GM23338 (cell line): ENCODE results near the gene CBX6. TPM values are rescaled to one million over a fixed set of nuclear protein-coding genes. Genes with fewer than 3 reads are reported as not detected.

Experiments
- ATAC-seq: fragments of 200-7000 bp; cut with Tn5 transposase; 3 replicates; pipeline ENCODE4 v1.9.1; 2020
- DNase-seq: peaks from one replicate; pipeline ENCODE4 v3.0.0-alpha.2; 2015; ENCODE audit warnings: low spot score
- H2AFZ ChIP-seq: fragments of 200-600 bp; sonication (generic); 2 replicates; pipeline ENCODE4 v1.8.0; 2016; ENCODE audit warnings: antibody characterized with exemption, mild to moderate bottlenecking, moderate library complexity
- H3F3A ChIP-seq: fragments of 200-600 bp; sonication (generic); replicated peaks from 2 replicates; pipeline ENCODE4 v1.8.0; 2017; ENCODE audit warnings: antibody characterized with exemption, mixed run types, low read depth
- H3K27ac ChIP-seq: fragments of 200-600 bp; sonication (generic); 2 replicates; pipeline ENCODE4 v1.6.1; 2016; ENCODE audit warnings: low read depth
- H3K27me3 ChIP-seq: fragments of 200-600 bp; sonication (generic); 2 replicates; pipeline ENCODE4 v1.8.0; 2016; ENCODE audit warnings: mild to moderate bottlenecking, mixed run types, moderate library complexity; ENCODE audit not compliant: insufficient read depth
- H3K36me3 ChIP-seq: fragments of 200-600 bp; sonication (generic); 2 replicates; pipeline ENCODE4 v1.8.0; 2016; ENCODE audit warnings: mild to moderate bottlenecking; ENCODE audit not compliant: insufficient read depth
- H3K4me1 ChIP-seq: fragments of 200-600 bp; sonication (generic); 2 replicates; pipeline ENCODE4 v1.8.0; 2016; ENCODE audit warnings: mild to moderate bottlenecking, moderate library complexity; ENCODE audit not compliant: insufficient read depth
- H3K4me2 ChIP-seq: fragments of 200-600 bp; sonication (generic); 2 replicates; pipeline ENCODE4 v1.7.1; 2017; ENCODE audit warnings: mixed run types
- H3K4me3 ChIP-seq: fragments of 200-600 bp; sonication (generic); 2 replicates; pipeline ENCODE4 v1.6.1; 2016; ENCODE audit warnings: mixed run types
- H3K79me2 ChIP-seq: fragments of 200-600 bp; sonication (generic); replicated peaks from 2 replicates; pipeline ENCODE4 v1.8.0; 2017; ENCODE audit warnings: mild to moderate bottlenecking; ENCODE audit not compliant: insufficient read depth
- H3K9me2 ChIP-seq: fragments of 200-600 bp; sonication (generic); 2 replicates; pipeline ENCODE4 v1.8.0; 2017; ENCODE audit not compliant: insufficient read depth
- H4K20me1 ChIP-seq: fragments of 200-600 bp; sonication (generic); replicated peaks from 2 replicates; pipeline ENCODE4 v1.8.0; 2017; ENCODE audit warnings: mild to moderate bottlenecking; ENCODE audit not compliant: insufficient read depth
- H3K27ac Mint-ChIP-seq: 2 replicates; pipeline ENCODE4 v1.8.0; 2020; ENCODE audit warnings: inconsistent platforms, mild to moderate bottlenecking, moderate library complexity, mixed read lengths
- H3K27me3 Mint-ChIP-seq: 3 replicates; pipeline ENCODE4 v1.8.0; 2022; ENCODE audit warnings: low read depth, mild to moderate bottlenecking, moderate library complexity, mixed read lengths, inconsistent platforms; ENCODE audit not compliant: insufficient read depth, poor library complexity
- H3K36me3 Mint-ChIP-seq: 3 replicates; pipeline ENCODE4 v1.8.0; 2021; ENCODE audit warnings: low read depth, mild to moderate bottlenecking, inconsistent platforms, moderate library complexity, mixed read lengths
- H3K4me1 Mint-ChIP-seq: 3 replicates; pipeline ENCODE4 v1.8.0; 2020; ENCODE audit warnings: mild to moderate bottlenecking, inconsistent platforms, mixed read lengths
- H3K4me3 Mint-ChIP-seq: 3 replicates; pipeline ENCODE4 v1.8.0; 2021; ENCODE audit warnings: moderate library complexity, mild to moderate bottlenecking, inconsistent platforms, mixed read lengths
- H3K9me3 Mint-ChIP-seq: 3 replicates; pipeline ENCODE4 v1.8.0; 2020; ENCODE audit warnings: moderate library complexity, mild to moderate bottlenecking, inconsistent platforms, mixed read lengths
- CREB1 ChIP-seq: fragments of 250-450 bp; sonication (Bioruptor Pico); IDR thresholded peaks from 2 replicates; pipeline ENCODE4 v1.5.0; 2020; ENCODE audit warnings: low read depth, mild to moderate bottlenecking, moderate library complexity
- CTCF ChIP-seq, 2 experiments: fragments of 200-600 bp in 1 of 2; sonication (generic) in 1 of 2; conservative IDR thresholded peaks; 2 replicates each; pipeline versions ENCODE4 v1.5.1 to v1.6.1; 2016 to 2017; ENCODE audit warnings: antibody characterized with exemption in 2 of 2, low read depth in 2 of 2, mild to moderate bottlenecking in 2 of 2, moderate library complexity in 1 of 2
- EZH2 ChIP-seq: fragments of 200-600 bp; sonication (generic); IDR thresholded peaks from one replicate; pipeline ENCODE4 v1.8.0; 2017; ENCODE audit warnings: antibody characterized with exemption, mild to moderate bottlenecking, low read depth; ENCODE audit not compliant: unreplicated experiment
- EZH2phosphoT487 ChIP-seq: fragments of 200-600 bp; sonication (generic); IDR thresholded peaks from one replicate; pipeline ENCODE4 v1.8.1; 2018; ENCODE audit warnings: antibody characterized with exemption; ENCODE audit not compliant: unreplicated experiment
- JUNB ChIP-seq: IDR thresholded peaks from one replicate; pipeline ENCODE4 v1.6.1; 2016; ENCODE audit warnings: antibody characterized with exemption; ENCODE audit not compliant: unreplicated experiment
- NANOG ChIP-seq: IDR thresholded peaks from 2 replicates; pipeline ENCODE4 v1.6.1; 2016; ENCODE audit warnings: antibody characterized with exemption, borderline replicate concordance
- POLR2AphosphoS5 ChIP-seq: IDR thresholded peaks from 2 replicates; pipeline ENCODE4 v1.6.1; 2016; ENCODE audit warnings: antibody characterized with exemption, low read depth
- STAT1 ChIP-seq: IDR thresholded peaks from one replicate; pipeline ENCODE4 v1.6.1; 2016; ENCODE audit warnings: antibody characterized with exemption; ENCODE audit not compliant: unreplicated experiment
- ZNF114 ChIP-seq: fragments of 250-450 bp; sonication (Bioruptor Pico); IDR thresholded peaks from 2 replicates; pipeline ENCODE4 v1.5.0; 2020; ENCODE audit warnings: mild to moderate bottlenecking, moderate library complexity
- ZNF331 ChIP-seq: fragments of 250-450 bp; sonication (Bioruptor Pico); IDR thresholded peaks from 2 replicates; pipeline ENCODE4 v1.5.0; 2020; ENCODE audit warnings: low read depth, mild to moderate bottlenecking, moderate library complexity
- polyA plus RNA-seq: library from polyadenylated mRNA; unstranded; fragments of >200 nt; fragmentation: Nextera tagmentation; extraction: Ambion mirVana; gene quantifications from 2 replicates; pipeline ENCODE4 v1.2.1, GENCODE V29; 2016
- total RNA-seq: library from RNA; depleted of rRNA; stranded (reverse); fragments of >200 nt; shearing (Covaris generic); gene quantifications from 2 replicates; pipeline ENCODE4 v1.2.3, GENCODE V29; 2014
- TF ChIP-seq, protein P1 (sequence below): IDR thresholded peaks from 2 replicates; pipeline ENCODE4 v1.6.1; 2016; ENCODE audit warnings: antibody characterized with exemption
- TF ChIP-seq, protein P2 (sequence below): IDR thresholded peaks from one replicate; pipeline ENCODE4 v1.6.1; 2018; ENCODE audit warnings: antibody characterized with exemption; ENCODE audit not compliant: unreplicated experiment
- TF ChIP-seq, protein P3 (sequence below): fragments of 250-450 bp; sonication (Bioruptor Pico); IDR thresholded peaks from 2 replicates; pipeline ENCODE4 v1.5.0; 2020; ENCODE audit warnings: mild to moderate bottlenecking, moderate library complexity

Gene CBX6
- total and polyA plus RNA-seq, 2 experiments from 2014 or later = 18.5 to 23.0 TPM

DNA sequence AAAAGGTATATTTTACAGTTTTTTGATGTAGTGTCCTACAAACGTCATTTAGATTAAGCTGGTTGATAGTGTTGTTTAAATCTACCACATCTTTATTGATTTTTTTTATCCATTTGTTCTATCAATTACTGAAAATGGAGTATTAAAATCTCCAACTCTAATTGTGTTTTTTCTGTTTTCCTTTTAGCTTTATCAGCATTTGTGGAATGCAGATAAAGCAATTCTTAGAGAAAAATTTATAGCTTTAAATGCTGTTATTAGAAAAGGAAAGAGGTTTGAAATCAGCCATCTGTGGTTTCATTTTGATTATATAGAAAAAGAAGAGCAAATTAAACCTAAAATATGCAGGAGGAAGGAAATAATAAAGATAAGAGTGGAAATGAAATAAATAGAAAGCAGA lies 39.4 kb upstream of the CBX6 start:
- Histone ChIP-seq H3K27me3 (no peaks in the 10 kb centered on the region), H3K79me2 (no peaks in the 10 kb centered on the region), H3K9me2 (peaks cover 9% of the 10 kb centered on the region; the same call in 1 of the 2 replicates), H2AFZ (no peak overlapping the region), H3K27ac (no peak overlapping the region), H3K4me1 (no peaks in the 10 kb centered on the region), H3F3A (no peaks in the 10 kb centered on the region), H3K36me3 (no peaks in the 10 kb centered on the region), H4K20me1 (no peaks in the 10 kb centered on the region), H3K4me2 (no peak overlapping the region), H3K4me3 (no peak overlapping the region)
- H3K36me3 Mint-ChIP-seq = peaks cover 2% of the 10 kb centered on the region; the same call in 1 of the 3 replicates
- no peak overlapping the region for H3K27ac Mint-ChIP-seq
- H3K27me3 Mint-ChIP-seq = peaks cover 12% of the 10 kb centered on the region
- ATAC-seq = no peak
- no peak for DNase-seq
- no peaks in the 10 kb centered on the region for H3K4me1 Mint-ChIP-seq
- TF ChIP-seq JUNB = no peak
- TF ChIP-seq STAT1 = no peak
- TF ChIP-seq EZH2 = no peak
- TF ChIP-seq, protein P1, sequence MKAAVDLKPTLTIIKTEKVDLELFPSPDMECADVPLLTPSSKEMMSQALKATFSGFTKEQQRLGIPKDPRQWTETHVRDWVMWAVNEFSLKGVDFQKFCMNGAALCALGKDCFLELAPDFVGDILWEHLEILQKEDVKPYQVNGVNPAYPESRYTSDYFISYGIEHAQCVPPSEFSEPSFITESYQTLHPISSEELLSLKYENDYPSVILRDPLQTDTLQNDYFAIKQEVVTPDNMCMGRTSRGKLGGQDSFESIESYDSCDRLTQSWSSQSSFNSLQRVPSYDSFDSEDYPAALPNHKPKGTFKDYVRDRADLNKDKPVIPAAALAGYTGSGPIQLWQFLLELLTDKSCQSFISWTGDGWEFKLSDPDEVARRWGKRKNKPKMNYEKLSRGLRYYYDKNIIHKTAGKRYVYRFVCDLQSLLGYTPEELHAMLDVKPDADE = no peak
- TF ChIP-seq, protein P2, sequence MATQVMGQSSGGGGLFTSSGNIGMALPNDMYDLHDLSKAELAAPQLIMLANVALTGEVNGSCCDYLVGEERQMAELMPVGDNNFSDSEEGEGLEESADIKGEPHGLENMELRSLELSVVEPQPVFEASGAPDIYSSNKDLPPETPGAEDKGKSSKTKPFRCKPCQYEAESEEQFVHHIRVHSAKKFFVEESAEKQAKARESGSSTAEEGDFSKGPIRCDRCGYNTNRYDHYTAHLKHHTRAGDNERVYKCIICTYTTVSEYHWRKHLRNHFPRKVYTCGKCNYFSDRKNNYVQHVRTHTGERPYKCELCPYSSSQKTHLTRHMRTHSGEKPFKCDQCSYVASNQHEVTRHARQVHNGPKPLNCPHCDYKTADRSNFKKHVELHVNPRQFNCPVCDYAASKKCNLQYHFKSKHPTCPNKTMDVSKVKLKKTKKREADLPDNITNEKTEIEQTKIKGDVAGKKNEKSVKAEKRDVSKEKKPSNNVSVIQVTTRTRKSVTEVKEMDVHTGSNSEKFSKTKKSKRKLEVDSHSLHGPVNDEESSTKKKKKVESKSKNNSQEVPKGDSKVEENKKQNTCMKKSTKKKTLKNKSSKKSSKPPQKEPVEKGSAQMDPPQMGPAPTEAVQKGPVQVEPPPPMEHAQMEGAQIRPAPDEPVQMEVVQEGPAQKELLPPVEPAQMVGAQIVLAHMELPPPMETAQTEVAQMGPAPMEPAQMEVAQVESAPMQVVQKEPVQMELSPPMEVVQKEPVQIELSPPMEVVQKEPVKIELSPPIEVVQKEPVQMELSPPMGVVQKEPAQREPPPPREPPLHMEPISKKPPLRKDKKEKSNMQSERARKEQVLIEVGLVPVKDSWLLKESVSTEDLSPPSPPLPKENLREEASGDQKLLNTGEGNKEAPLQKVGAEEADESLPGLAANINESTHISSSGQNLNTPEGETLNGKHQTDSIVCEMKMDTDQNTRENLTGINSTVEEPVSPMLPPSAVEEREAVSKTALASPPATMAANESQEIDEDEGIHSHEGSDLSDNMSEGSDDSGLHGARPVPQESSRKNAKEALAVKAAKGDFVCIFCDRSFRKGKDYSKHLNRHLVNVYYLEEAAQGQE = no peak
- no peak for TF ChIP-seq CTCF (conservative IDR thresholded peaks at IDR 0.05; ENCODE audit: low read depth in 2 of 2)
- no peak for TF ChIP-seq ZNF114
- TF ChIP-seq EZH2phosphoT487 = no peak
- no peak for TF ChIP-seq ZNF331
- TF ChIP-seq CREB1 (CRISPR knock-in tag) = no peak
- TF ChIP-seq NANOG = no peak
- TF ChIP-seq POLR2AphosphoS5 = no peak
- TF ChIP-seq, protein P3, sequence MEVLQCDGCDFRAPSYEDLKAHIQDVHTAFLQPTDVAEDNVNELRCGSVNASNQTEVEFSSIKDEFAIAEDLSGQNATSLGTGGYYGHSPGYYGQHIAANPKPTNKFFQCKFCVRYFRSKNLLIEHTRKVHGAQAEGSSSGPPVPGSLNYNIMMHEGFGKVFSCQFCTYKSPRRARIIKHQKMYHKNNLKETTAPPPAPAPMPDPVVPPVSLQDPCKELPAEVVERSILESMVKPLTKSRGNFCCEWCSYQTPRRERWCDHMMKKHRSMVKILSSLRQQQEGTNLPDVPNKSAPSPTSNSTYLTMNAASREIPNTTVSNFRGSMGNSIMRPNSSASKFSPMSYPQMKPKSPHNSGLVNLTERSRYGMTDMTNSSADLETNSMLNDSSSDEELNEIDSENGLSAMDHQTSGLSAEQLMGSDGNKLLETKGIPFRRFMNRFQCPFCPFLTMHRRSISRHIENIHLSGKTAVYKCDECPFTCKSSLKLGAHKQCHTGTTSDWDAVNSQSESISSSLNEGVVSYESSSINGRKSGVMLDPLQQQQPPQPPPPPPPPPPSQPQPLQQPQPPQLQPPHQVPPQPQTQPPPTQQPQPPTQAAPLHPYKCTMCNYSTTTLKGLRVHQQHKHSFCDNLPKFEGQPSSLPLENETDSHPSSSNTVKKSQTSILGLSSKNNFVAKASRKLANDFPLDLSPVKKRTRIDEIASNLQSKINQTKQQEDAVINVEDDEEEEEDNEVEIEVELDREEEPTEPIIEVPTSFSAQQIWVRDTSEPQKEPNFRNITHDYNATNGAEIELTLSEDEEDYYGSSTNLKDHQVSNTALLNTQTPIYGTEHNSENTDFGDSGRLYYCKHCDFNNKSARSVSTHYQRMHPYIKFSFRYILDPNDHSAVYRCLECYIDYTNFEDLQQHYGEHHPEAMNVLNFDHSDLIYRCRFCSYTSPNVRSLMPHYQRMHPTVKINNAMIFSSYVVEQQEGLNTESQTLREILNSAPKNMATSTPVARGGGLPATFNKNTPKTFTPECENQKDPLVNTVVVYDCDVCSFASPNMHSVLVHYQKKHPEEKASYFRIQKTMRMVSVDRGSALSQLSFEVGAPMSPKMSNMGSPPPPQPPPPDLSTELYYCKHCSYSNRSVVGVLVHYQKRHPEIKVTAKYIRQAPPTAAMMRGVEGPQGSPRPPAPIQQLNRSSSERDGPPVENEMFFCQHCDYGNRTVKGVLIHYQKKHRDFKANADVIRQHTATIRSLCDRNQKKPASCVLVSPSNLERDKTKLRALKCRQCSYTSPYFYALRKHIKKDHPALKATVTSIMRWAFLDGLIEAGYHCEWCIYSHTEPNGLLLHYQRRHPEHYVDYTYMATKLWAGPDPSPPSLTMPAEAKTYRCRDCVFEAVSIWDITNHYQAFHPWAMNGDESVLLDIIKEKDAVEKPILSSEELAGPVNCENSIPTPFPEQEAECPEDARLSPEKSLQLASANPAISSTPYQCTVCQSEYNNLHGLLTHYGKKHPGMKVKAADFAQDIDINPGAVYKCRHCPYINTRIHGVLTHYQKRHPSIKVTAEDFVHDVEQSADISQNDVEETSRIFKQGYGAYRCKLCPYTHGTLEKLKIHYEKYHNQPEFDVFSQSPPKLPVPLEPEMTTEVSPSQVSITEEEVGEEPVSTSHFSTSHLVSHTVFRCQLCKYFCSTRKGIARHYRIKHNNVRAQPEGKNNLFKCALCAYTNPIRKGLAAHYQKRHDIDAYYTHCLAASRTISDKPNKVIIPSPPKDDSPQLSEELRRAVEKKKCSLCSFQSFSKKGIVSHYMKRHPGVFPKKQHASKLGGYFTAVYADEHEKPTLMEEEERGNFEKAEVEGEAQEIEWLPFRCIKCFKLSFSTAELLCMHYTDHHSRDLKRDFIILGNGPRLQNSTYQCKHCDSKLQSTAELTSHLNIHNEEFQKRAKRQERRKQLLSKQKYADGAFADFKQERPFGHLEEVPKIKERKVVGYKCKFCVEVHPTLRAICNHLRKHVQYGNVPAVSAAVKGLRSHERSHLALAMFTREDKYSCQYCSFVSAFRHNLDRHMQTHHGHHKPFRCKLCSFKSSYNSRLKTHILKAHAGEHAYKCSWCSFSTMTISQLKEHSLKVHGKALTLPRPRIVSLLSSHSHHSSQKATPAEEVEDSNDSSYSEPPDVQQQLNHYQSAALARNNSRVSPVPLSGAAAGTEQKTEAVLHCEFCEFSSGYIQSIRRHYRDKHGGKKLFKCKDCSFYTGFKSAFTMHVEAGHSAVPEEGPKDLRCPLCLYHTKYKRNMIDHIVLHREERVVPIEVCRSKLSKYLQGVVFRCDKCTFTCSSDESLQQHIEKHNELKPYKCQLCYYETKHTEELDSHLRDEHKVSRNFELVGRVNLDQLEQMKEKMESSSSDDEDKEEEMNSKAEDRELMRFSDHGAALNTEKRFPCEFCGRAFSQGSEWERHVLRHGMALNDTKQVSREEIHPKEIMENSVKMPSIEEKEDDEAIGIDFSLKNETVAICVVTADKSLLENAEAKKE (CRISPR knock-in tag) = no peak
- no peak overlapping the region for H3K4me3 Mint-ChIP-seq
- H3K9me3 Mint-ChIP-seq = peaks cover 30% of the 10 kb centered on the region
